Omental fat pad (tissue), 4 donors: Measurements from ENCODE around the gene PTH2. TPM values are rescaled to one million over a fixed set of nuclear protein-coding genes. Genes with fewer than 3 reads are reported as not detected.

ENCODE experiments used
- ATAC-seq: fragments of 150-250 bp; one replicate; pipeline ENCODE4 v1.9.1; 2016; ENCODE audit warnings: mild to moderate bottlenecking, moderate library complexity; ENCODE audit not compliant: low FRiP score
- DNase-seq: peaks from one replicate; pipeline ENCODE4 v3.0.0-alpha.2; 2019; ENCODE audit warnings: low spot score
- CTCF ChIP-seq, 3 donors: fragments of 450-650 bp; IDR thresholded peaks; one replicate each; pipeline ENCODE4 v1.5.1; 2016 to 2017; ENCODE audit warnings: antibody characterized with exemption in 3 of 3, mild to moderate bottlenecking in 3 of 3, moderate library complexity in 2 of 3
- total RNA-seq, 4 donors: library from RNA; depleted of rRNA; stranded (reverse); fragments of >200 nt; gene quantifications; one replicate each; pipeline ENCODE4 v1.1.0, GENCODE V29; 2016

PTH2 gene
- not detected for total RNA-seq

GRCh38 chr19:49423071-49423984 is at the start of gene PTH2:
Gene PTH2 (minus strand): TSS chr19:49423441. CDS start chr19:49423339, 102 bp downstream.
- TF ChIP-seq CTCF (IDR thresholded peaks at IDR 0.05): no peak
- ATAC-seq (no peak), DNase-seq (no peak)

GRCh38 chr19:49472936-49473335 is 49.7 kb upstream of the PTH2 start:
- TF ChIP-seq CTCF (IDR thresholded peaks at IDR 0.05): no peak
- no peak for DNase-seq
- no peak for ATAC-seq

- DNase-seq: no peak
- ATAC-seq: no peak
- no peak for TF ChIP-seq CTCF (IDR thresholded peaks at IDR 0.05)
Measured at GRCh38 chr19:49470615-49470978, 47.4 kb upstream of the PTH2 start.

- DNase-seq: no peak
- no peak for ATAC-seq
- no peak for TF ChIP-seq CTCF (IDR thresholded peaks at IDR 0.05)
Measured at GRCh38 chr19:49469828-49470614, 46.8 kb upstream of the PTH2 start.

- no peak for DNase-seq
- ATAC-seq: peak; percentile 25
- TF ChIP-seq CTCF (IDR thresholded peaks at IDR 0.05): no peak
Measured at GRCh38 chr19:49468746-49469447, 45.7 kb upstream of the PTH2 start.

GRCh38 chr19:49468199-49468598 is 45.0 kb upstream of the PTH2 start:
- no peak for TF ChIP-seq CTCF (IDR thresholded peaks at IDR 0.05)
- DNase-seq (no peak), ATAC-seq (no peak)
